Keratinocyte (primary cell): ENCODE data around the gene SLC17A9.

ENCODE experiments used
- CTCF ChIP-seq, 3 experiments: IDR thresholded peaks in 1 of 3; conservative IDR thresholded peaks in 1 of 3; optimal IDR thresholded peaks in 1 of 3; 2 replicates in 2 of 3; 3 replicates in 1 of 3; pipeline versions ENCODE3 to v1.5.1; 2011; ENCODE audit warnings: low read length in 3 of 3, mild to moderate bottlenecking in 3 of 3, moderate library complexity in 2 of 3, control low read depth in 1 of 3, inconsistent platforms in 1 of 3; ENCODE audit not compliant: insufficient read depth in 2 of 3; ENCODE audit errors: extremely low read depth in 1 of 3
- EZH2 ChIP-seq: IDR thresholded peaks from one replicate; pipeline ENCODE4 v1.6.1; 2012; ENCODE audit warnings: inconsistent platforms, mild to moderate bottlenecking, low read length, moderate library complexity

GRCh38 chr20:62971950-62972844 lies 19.7 kb downstream of the SLC17A9 start:
- TF ChIP-seq CTCF (optimal IDR thresholded peaks at IDR 0.05 in 1 of 3, IDR thresholded peaks at IDR 0.05 in 1 of 3, conservative IDR thresholded peaks at IDR 0.05 in 1 of 3; ENCODE audit: extremely low read depth in 1 of 3, insufficient read depth in 2 of 3, low read length in 3 of 3): peak; percentile 76 to 98 (median 94)
- no peak for TF ChIP-seq EZH2
